Aorta (tissue), 5 donors: ENCODE measurements around the gene CCDC171. TPM values are rescaled to one million over a fixed set of nuclear protein-coding genes. Genes with fewer than 3 reads are reported as not detected.
A peak's percentile ranks its signal among the peaks of the same experiment; 100 is the strongest.

ENCODE experiments used
- ATAC-seq: fragments of 200-7000 bp; cut with Tn5 transposase; one replicate; pipeline ENCODE4 v1.9.1; 2022; ENCODE audit warnings: moderate library complexity; ENCODE audit not compliant: low FRiP score
- DNase-seq, 2 donors: peaks; one replicate each; pipeline ENCODE4 v3.0.0-alpha.2; 2020
- H3K27ac ChIP-seq, 2 donors: one replicate each; pipeline ENCODE4 v1.5.1; 2013; ENCODE audit warnings: low read length in 2 of 2, mild to moderate bottlenecking in 2 of 2, moderate library complexity in 2 of 2, control low read depth in 1 of 2, inconsistent platforms in 1 of 2, low read depth in 1 of 2
- H3K27me3 ChIP-seq, 2 donors: one replicate each; pipeline ENCODE4 v1.6.1; 2013; ENCODE audit warnings: control low read depth in 1 of 2, low read length in 1 of 2, mild to moderate bottlenecking in 1 of 2, moderate library complexity in 1 of 2; ENCODE audit not compliant: insufficient read depth in 2 of 2, control insufficient read depth in 1 of 2
- H3K36me3 ChIP-seq, 2 donors: one replicate each; pipeline ENCODE4 v1.6.1; 2013; ENCODE audit warnings: control low read depth in 1 of 2, low read length in 1 of 2, mild to moderate bottlenecking in 1 of 2; ENCODE audit not compliant: insufficient read depth in 2 of 2, control insufficient read depth in 1 of 2
- H3K4me1 ChIP-seq, 2 donors: one replicate each; pipeline ENCODE4 v1.6.1; 2013; ENCODE audit warnings: low read length in 2 of 2, control low read depth in 1 of 2, mild to moderate bottlenecking in 1 of 2, moderate library complexity in 1 of 2; ENCODE audit not compliant: insufficient read depth in 2 of 2, control insufficient read depth in 1 of 2
- H3K4me3 ChIP-seq, 2 donors: one replicate each; pipeline ENCODE4 v1.5.1; 2013; ENCODE audit warnings: low read length in 2 of 2, control low read depth in 1 of 2, mild to moderate bottlenecking in 1 of 2
- H3K9me3 ChIP-seq: one replicate; pipeline ENCODE4 v1.6.1; 2013; ENCODE audit warnings: mild to moderate bottlenecking, low read length; ENCODE audit not compliant: control insufficient read depth
- WGBS, 2 donors: extraction: QIAGEN DNeasy Blood & Tissue Kit; methylation state at CpG; one replicate each; pipeline ENCODE4 v1.1.7; 2013; 5-methylcytosine and 5-hydroxymethylcytosine counted together
- intact Hi-C, 2 donors: fragments of 100-400 bp; cut with DNase I; formaldehyde crosslinking; loops; one replicate each; pipeline versions ENCODE4 v1.14.2 to v1.15.0; 2022
- polyA plus RNA-seq, 2 donors: library from polyadenylated mRNA; stranded (reverse); fragments of 200-250 nt; gene quantifications; one replicate each; pipeline ENCODE4 v1.2.3, GENCODE V29; 2013
- total RNA-seq, 2 donors: library from RNA; stranded (reverse); fragmentation: NEBNext Ultra II Directional; extraction: Animal tissue kit (Norgen Biotek cat#: 25700); gene quantifications; one replicate each; pipeline ENCODE4 v1.2.1, GENCODE V29; 2021
- donor health status: healthy with polysubstance abuse.
- donor health status: Bipolar disorder and iron deficiency.
- donor health status: DM: no; HTN: no; CAD: no.
- donor health status: DM: no; HTN: no; CAD: no.
- donor health status: DM: yes; HTN: yes; CAD: no.

CCDC171 gene
- total and polyA plus RNA-seq, 4 donors, result 0.13 to 5.4 (median 3.1) TPM

DNA sequence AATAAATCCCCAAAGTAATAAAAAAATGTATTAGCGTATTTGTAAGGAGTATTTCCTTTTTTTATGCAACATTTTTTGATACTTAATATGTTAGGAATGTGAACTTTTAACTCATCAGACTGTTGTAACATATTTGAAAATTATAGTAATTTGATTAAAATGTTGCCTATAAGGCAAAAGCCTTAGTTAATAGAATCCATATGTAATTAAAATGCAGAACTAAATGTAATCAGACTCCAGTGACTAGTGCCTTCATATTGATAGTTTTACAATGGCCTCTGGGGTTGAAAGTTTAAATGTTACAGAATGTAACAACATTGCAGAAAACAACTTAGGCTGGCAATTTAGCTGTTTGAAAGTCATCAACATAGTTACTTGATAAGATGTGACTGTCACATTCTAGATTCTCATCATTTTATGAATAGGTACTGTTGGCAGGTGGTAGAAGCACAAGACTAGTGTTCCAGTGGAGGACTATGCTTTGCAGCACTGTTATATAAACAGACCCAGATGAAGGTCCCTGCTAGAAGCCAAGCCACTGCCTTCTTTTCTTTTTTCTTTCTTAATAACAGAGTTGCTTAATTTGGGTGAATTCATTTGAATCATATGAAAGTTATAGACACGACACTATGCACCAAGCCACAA is 382.9 kb downstream of the CCDC171 start:
- ATAC-seq, result peak; percentile 29
- Histone ChIP-seq H3K27me3 (no peaks in the 10 kb centered on the region), H3K4me1 (no peaks in the 10 kb centered on the region), H3K36me3 (no peaks in the 10 kb centered on the region), H3K27ac (no peak overlapping the region), H3K4me3 (no peak overlapping the region), H3K9me3 (no peaks in the 10 kb centered on the region)
- no peak for DNase-seq
- 44% methylated on average over 2 of the region's 2 CpGs for WGBS, 2 donors
- intact Hi-C loops, result no loop called here

DNA sequence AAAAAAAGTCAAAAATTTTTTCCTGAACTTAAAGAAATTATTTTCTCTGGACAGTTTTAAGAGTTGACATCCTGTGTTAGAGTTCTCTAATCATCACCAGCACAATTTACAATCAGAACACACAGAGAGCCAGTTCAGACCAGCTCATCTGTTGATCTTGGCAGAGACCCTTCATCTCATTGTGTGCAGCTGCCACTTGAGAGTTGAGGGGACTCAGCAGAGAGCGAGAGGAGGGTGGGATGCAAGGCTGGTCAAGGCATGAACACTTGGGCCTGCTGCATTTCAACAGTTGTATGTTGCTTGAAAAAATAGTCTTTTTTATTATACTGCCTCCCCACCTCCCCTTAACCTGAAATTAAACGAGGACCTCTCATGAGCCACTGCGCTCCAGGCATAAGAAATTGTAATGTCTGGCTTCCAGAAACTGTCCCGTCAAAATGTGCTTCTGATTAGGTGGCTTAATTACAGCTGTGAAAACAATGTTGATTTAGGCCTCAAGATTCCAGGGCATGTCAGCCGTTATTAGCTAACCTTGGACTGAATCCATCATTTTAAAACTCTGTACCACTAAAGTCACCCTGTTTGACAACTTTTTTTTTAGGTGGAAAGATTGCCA is 383.6 kb downstream of the CCDC171 start:
- no peaks in the 10 kb centered on the region for H3K9me3 ChIP-seq
- H3K4me1 ChIP-seq, result no peaks in the 10 kb centered on the region
- no peaks in the 10 kb centered on the region for H3K36me3 ChIP-seq
- H3K27ac ChIP-seq, result no peak overlapping the region
- 17 to 19% methylated on average over 5 of the region's 5 CpGs for WGBS, 2 donors
- no peaks in the 10 kb centered on the region for H3K27me3 ChIP-seq
- ATAC-seq, result peak; percentile 76
- H3K4me3 ChIP-seq, result no peak overlapping the region
- intact Hi-C loops, result no loop called here
- DNase-seq, result peak in 1 of 2 donors; percentile 40

DNA sequence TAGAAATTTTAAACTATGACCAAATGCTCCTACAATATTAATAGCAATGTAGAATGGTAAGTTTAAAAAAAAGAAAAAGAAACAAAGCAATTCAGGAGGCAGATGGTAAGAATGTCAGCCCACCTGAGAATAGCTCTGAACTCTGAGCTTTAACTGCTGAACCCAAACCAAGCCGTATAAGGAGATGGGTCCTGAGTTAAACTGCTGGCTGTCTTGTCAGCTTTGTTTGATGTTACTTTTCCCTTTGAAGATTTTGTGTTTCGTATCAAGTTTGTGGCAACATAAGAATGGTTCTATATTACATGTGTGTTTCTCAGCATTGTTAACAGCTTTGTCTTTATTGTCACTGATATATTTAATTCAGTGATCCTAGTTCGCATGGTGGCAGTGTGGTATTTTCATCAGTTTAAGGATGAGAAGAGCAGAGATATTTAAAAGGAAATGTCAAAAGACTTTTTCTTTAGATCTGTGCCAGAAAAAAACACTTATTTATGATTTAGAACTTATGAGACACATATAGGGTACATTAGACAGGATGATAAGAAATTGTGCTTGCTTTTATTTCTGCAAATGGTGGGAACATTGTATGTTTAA is 390.1 kb downstream of the CCDC171 start:
- intact Hi-C loops, result no loop called here
- WGBS, 2 donors, result 77 to 86% methylated on average over 3 of the region's 3 CpGs
- Histone ChIP-seq H3K9me3 (no peaks in the 10 kb centered on the region), H3K27me3 (no peaks in the 10 kb centered on the region), H3K4me3 (no peak overlapping the region), H3K4me1 (no peaks in the 10 kb centered on the region), H3K27ac (no peak overlapping the region), H3K36me3 (no peaks in the 10 kb centered on the region)
- no peak for ATAC-seq
- DNase-seq, result no peak

DNA sequence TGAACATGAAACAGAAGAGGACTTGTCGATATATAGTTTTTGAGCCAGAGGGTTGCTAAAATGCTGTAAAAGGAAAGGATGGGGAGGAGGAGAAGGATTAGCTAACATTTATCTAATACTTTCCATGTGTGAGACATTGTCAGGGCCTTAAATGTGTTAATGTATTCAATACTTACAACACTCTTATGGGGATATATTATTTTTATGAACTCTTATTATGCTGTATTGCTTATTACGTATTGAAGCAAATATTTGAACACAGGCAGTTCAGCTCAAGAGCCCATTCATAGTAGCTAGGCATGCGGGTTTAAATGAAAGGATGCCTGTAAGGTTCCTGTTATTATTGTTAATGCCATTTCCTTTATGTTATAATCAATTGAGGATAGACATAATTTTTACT is 391.5 kb downstream of the CCDC171 start:
- Histone ChIP-seq H3K4me1 (no peaks in the 10 kb centered on the region), H3K27ac (no peak overlapping the region), H3K9me3 (no peaks in the 10 kb centered on the region), H3K36me3 (no peaks in the 10 kb centered on the region), H3K4me3 (no peak overlapping the region), H3K27me3 (no peaks in the 10 kb centered on the region)
- intact Hi-C loops, result no loop called here
- DNase-seq (no peak), ATAC-seq (no peak)
- 90 to 98% methylated on average over 3 of the region's 3 CpGs for WGBS, 2 donors

DNA sequence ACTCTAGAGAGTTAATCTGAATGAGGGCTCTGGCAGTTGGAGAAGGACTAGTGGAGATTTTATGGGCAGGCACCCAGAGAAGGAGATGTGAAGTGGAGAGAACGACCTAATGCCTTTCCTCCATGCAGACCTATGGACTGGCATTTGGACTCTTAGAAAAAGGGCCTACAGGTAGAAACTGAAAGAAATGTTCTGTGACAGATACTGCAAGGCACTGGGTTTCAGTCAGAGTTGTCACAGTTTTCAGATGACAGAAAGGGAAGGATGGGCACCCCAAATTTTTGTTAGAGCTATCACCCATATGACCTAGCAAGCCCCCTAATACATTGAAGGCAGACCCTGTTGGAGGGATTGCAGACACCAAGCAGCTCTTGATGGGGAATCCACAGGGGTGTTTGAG is 406.8 kb downstream of the CCDC171 start:
- no peak for ATAC-seq

DNA sequence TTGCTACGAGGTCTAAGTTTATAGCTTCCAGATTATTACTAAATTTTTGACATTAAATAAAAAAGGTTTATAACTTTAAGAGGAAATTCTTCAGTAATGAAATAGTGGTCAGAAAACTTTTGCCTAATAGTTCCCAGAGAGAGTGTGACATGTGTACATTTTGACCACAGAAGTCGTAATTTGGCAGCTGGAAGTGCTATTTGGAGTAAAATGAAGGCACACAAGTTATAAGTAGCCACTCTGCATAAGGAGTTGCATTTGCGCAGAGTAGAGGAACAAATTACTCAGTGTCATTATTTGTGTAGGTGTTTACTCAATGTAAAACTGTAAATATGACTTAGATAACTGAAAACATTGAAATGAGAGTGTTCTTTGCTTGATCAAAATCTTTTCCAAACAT is 408.4 kb downstream of the CCDC171 start:
- no peaks in the 10 kb centered on the region for H3K4me1 ChIP-seq
- peaks cover 1% of the 10 kb centered on the region for H3K9me3 ChIP-seq
- no peaks in the 10 kb centered on the region for H3K27me3 ChIP-seq
- intact Hi-C loops, result no loop called here
- 84 to 87% methylated on average over 3 of the region's 3 CpGs for WGBS, 2 donors
- peaks cover 0 to 2% of the 10 kb centered on the region in 2 donors for H3K36me3 ChIP-seq
- H3K27ac ChIP-seq, result no peak overlapping the region
- no peak for DNase-seq
- no peak for ATAC-seq
- H3K4me3 ChIP-seq, result no peak overlapping the region

More for the DNA sequence above, 406.8 kb downstream of the CCDC171 start:
- intact Hi-C loops, result no loop called here
- Histone ChIP-seq H3K27ac (no peak overlapping the region), H3K27me3 (no peaks in the 10 kb centered on the region), H3K4me3 (no peak overlapping the region), H3K36me3 (peaks cover 0 to 2% of the 10 kb centered on the region in 2 donors), H3K4me1 (no peaks in the 10 kb centered on the region), H3K9me3 (peaks cover 3% of the 10 kb centered on the region)
- DNase-seq, result no peak
- 52 to 57% methylated on average over 1 of the region's 1 CpG for WGBS, 2 donors

DNA sequence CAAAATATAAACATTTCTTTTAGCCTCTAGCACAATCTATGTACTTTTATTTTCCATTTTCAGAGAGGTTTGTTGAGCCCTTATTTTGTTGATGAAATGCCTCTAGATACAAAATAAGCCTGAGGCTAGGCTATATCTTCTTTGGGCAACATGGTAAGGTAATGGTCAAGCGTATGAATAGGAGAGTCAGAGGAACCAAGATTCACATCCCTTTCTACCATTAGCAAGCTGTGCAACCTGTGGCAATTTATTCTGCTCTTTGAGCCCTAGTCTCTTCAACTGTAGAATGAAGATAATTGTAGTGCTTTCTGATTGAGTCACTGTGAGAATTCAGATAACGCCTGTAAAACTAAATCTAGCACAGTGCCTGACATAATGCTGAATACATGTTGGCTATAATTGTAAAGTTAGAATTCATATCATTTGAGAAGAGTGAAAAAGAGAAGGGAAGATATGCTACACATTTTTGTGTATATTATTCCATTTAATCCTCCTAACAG is 412.5 kb downstream of the CCDC171 start:
- ATAC-seq, result no peak
- WGBS, 2 donors, result 93 to 94% methylated on average over 2 of the region's 2 CpGs

DNA sequence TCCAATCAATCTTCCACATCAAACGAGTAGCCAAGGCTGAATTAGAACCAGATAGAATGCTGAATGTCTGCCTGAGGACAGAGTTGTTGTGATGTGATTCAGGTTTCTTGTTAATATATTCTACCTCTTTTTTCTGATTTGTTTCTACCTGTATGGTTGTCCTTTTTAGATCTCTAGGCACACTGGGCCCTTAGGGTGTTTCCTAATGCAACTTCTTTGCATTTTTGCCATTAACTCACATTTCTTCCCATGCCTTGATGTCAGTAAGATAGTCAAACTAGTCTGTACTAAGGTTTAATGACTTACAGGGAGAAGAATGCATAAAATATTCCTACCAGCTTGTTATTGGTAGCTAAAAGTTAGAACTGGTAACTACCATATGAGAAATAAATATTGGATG is 413.6 kb downstream of the CCDC171 start:
- no peak for ATAC-seq
- Histone ChIP-seq H3K4me3 (no peak overlapping the region), H3K36me3 (no peaks in the 10 kb centered on the region), H3K27me3 (no peaks in the 10 kb centered on the region), H3K9me3 (no peaks in the 10 kb centered on the region), H3K27ac (no peak overlapping the region), H3K4me1 (no peaks in the 10 kb centered on the region)
- 92 to 95% methylated on average over 1 of the region's 1 CpG for WGBS, 2 donors
- no peak for DNase-seq
- intact Hi-C loops, result no loop called here

More for the DNA sequence above, 412.5 kb downstream of the CCDC171 start:
- no peak overlapping the region for H3K4me3 ChIP-seq
- H3K27ac ChIP-seq, result no peak overlapping the region
- intact Hi-C loops, result no loop called here
- no peaks in the 10 kb centered on the region for H3K9me3 ChIP-seq
- no peaks in the 10 kb centered on the region for H3K36me3 ChIP-seq
- no peaks in the 10 kb centered on the region for H3K4me1 ChIP-seq
- no peaks in the 10 kb centered on the region for H3K27me3 ChIP-seq
- no peak for DNase-seq

DNA sequence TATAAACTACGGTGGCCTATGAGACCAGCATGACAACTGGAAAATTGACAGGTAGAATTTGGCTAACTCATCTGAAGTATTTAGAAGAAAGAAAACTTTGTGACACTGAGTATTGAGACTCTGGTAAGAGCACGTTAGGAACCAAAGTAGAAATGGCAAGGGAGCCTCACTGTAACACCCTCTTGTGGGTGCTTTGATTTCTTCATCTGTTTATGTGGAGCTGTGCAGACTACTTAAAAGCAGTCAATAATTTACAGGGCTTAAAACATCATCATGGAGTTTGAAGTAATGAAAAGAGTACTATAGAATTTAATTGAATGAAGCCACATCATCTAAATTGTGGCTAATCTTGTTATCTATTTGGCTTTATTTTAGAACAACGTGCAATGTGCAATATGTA is 414.2 kb downstream of the CCDC171 start:
- Histone ChIP-seq H3K36me3 (no peaks in the 10 kb centered on the region), H3K27me3 (no peaks in the 10 kb centered on the region), H3K27ac (no peak overlapping the region), H3K9me3 (no peaks in the 10 kb centered on the region), H3K4me3 (no peak overlapping the region), H3K4me1 (no peaks in the 10 kb centered on the region)
- WGBS, 2 donors, result 77 to 78% methylated on average over 3 of the region's 3 CpGs
- intact Hi-C loops, result no loop called here
- DNase-seq, result no peak
- no peak for ATAC-seq
